C4-2B (cell line): ENCODE measurements around the gene STAT5B.

Experiments
- H3K27ac ChIP-seq: fragments of 450-650 bp; 2 replicates; pipeline ENCODE4 v1.5.1; 2017
- ZFX ChIP-seq: fragments of 450-650 bp; IDR thresholded peaks from 2 replicates; pipeline ENCODE4 v1.6.1; 2017
- TF ChIP-seq, protein P1 (sequence below): fragments of 450-650 bp; conservative IDR thresholded peaks from 2 replicates; pipeline ENCODE4 v1.5.1; 2017; ENCODE audit warnings: mild to moderate bottlenecking

The STAT5B gene

GRCh38 chr17:42167807-42168206 is 108.4 kb downstream of the STAT5B start:
- TF ChIP-seq, protein P1, sequence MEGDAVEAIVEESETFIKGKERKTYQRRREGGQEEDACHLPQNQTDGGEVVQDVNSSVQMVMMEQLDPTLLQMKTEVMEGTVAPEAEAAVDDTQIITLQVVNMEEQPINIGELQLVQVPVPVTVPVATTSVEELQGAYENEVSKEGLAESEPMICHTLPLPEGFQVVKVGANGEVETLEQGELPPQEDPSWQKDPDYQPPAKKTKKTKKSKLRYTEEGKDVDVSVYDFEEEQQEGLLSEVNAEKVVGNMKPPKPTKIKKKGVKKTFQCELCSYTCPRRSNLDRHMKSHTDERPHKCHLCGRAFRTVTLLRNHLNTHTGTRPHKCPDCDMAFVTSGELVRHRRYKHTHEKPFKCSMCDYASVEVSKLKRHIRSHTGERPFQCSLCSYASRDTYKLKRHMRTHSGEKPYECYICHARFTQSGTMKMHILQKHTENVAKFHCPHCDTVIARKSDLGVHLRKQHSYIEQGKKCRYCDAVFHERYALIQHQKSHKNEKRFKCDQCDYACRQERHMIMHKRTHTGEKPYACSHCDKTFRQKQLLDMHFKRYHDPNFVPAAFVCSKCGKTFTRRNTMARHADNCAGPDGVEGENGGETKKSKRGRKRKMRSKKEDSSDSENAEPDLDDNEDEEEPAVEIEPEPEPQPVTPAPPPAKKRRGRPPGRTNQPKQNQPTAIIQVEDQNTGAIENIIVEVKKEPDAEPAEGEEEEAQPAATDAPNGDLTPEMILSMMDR: no peak
- TF ChIP-seq ZFX: no peak
- no peak overlapping the region for H3K27ac ChIP-seq

DNA sequence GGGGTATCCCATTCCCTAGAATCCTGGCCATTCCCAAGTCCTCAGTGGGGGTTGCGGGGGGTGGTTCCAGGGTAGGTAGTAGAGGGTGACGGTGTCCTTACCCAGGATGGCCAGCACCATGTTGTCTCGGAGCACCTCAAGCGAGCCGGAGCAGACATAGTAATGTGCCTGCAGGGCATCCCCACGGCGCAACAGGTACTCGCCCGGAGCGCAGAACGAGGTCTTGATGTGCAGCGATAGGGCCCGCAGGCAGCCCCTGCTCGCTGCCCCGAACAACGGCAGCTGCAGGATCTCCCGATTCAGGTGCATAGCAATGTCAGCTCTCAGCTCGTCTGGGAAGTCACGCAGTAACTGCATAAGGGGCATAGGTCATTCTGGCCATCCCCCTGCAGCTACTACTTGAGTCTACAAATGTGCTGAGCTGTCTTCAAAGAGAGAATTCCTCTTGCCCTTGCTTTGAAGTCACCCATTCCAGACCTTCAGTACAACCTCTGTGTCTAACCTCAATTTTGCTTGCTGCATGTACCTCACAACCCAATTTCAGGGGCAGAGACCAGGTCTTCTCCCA is 109.9 kb downstream of the STAT5B start:
- no peak for TF ChIP-seq ZFX
- TF ChIP-seq, protein P1: no peak
- no peak overlapping the region for H3K27ac ChIP-seq

DNA sequence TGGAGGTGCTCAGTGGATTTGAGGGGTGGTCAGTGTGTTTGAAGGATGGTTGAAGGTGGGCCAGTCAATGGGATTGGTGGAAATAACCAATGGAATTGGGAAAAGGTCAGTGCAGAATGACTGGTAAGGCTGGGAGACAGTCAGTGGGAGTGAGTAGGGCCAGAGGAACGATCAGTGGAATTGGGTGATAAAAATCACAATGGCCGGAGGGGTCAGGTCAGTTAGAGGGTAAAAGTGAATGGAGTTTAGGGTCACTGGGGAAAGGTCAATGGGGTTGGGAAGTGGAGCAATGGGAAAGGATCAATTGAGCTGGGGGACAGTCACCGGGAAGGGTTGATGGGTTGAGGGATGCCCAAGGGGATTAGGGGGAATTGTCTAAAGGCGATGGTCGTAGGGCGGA is 110.4 kb downstream of the STAT5B start:
- TF ChIP-seq ZFX: no peak
- TF ChIP-seq, protein P1: no peak
- no peak overlapping the region for H3K27ac ChIP-seq

DNA sequence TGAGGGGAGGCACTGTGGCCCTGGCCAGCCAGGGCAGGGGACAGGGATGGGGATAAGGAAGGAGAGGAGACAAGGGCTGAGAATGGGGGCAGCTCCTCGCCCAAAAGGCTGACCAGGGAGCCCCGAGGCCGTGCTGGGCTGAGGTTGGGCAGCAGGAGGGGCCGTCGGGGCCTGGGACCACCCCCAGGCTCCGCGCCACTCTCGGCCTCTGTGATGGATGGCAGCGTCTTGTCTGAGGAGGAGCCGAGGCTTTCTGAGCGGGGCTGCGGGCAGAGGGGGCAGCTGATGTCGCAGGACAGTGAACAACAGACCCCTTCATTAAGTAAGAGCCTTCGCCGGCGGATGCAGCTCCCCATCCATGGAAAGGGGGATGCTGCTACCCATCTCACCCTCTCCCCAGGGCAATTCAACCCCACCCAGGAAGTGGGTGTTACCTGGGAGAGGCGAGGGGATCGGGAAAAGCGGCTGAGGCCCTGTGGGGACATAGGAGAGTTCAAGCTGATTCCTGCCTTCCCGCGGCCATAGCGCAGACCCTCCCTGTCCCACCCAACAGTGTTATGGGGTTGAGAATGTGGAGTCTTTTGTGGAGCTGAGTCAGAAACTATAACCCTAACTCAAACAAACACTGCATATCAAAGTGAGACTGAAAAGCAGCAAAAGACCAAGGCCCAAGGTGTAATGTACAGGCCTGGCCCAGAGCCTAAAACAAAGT is 112.3 kb downstream of the STAT5B start:
- no peak for TF ChIP-seq ZFX
- TF ChIP-seq, protein P1: no peak

GRCh38 chr17:42163113-42163512 is 113.1 kb downstream of the STAT5B start:
- TF ChIP-seq, protein P1: no peak; the same call in 1 of the 2 replicates
- TF ChIP-seq ZFX: no peak
- no peak overlapping the region for H3K27ac ChIP-seq

More for the DNA sequence above, 112.3 kb downstream of the STAT5B start:
- no peak overlapping the region for H3K27ac ChIP-seq

DNA sequence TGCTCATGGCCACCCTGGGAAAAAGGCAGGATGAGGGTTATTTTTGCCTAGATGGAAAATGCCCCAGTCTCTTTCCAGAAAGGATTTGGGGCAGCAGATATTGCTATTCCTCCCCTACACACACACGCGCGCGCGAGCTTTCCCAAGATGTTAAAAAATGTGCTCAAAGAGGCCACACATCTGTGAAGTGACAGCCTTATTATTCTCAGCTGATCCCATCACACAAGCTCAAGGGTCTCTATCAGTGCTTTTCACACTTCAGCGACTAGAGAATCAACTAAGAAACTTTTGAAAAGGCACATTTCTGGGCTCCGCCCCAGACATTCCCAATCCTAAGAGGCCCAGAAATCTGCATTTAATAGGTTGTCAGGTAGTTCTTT is 115.7 kb downstream of the STAT5B start:
- TF ChIP-seq, protein P1: no peak
- no peak for TF ChIP-seq ZFX

GRCh38 chr17:42159796-42160530 is 116.2 kb downstream of the STAT5B start:
- no peak for TF ChIP-seq ZFX
- TF ChIP-seq, protein P1: no peak
- H3K27ac ChIP-seq: no peak overlapping the region

More for the DNA sequence above, 115.7 kb downstream of the STAT5B start:
- H3K27ac ChIP-seq: no peak overlapping the region
